ENCODE measurements around the gene BYSL.

BYSL gene, protein sequence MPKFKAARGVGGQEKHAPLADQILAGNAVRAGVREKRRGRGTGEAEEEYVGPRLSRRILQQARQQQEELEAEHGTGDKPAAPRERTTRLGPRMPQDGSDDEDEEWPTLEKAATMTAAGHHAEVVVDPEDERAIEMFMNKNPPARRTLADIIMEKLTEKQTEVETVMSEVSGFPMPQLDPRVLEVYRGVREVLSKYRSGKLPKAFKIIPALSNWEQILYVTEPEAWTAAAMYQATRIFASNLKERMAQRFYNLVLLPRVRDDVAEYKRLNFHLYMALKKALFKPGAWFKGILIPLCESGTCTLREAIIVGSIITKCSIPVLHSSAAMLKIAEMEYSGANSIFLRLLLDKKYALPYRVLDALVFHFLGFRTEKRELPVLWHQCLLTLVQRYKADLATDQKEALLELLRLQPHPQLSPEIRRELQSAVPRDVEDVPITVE

DNA sequence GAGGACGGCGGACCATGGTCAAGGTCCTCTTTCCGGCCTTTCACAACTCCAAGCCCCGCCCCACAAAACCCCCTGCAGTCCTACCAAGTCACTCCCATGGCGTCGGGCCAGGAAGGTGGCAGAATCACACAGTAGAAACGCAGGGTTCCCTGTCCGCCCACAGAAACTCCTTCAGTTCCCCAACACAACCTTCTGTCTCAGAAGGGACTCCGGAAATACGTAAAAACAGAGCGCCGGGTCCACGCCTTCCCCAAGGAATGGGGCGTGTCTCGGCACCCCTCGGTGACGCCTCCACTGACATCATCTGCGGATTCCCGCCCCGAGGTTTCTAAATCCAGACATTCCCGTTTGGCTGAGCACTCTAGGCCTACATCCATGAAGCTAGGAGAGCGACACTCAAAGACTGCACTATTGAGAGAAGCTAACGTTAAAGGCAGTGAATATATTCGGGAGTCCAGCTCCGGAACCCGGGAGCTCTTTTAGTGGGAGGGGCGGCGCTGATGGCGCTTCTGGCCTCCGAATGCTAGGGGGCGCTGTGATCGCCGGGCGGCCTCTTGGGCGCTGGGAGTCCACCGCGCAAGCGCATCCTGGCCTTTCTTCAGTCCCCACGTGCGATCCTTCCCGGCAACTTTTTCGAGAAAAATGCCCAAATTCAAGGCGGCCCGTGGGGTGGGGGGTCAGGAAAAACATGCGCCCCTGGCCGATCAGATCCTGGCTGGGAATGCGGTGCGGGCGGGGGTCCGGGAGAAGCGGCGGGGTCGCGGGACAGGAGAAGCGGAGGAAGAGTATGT, at the start of gene BYSL, which contains the start of gene MED20:
Gene BYSL (plus strand): TSS at position 579 of the 791 bp plus-strand sequence. CDS start 64 bp downstream, at position 643.
Gene MED20 (minus strand): TSS at position 219 of the 791 bp plus-strand sequence. CDS start 121 bp downstream, at position 98.
- Histone ChIP-seq H3K4me1 (peaks cover 50% of the 10 kb centered on the region), H3K27me3 (no peaks in the 10 kb centered on the region), H3K4me2 (peak within 1 kb of the TSS; percentile 98), H3K9ac (peak within 1 kb of the TSS; percentile 98), H3K4me3 (peak within 1 kb of the TSS; percentile 95), H3K9me3 (no peaks in the 10 kb centered on the region), H3K27ac (peak within 1 kb of the TSS; percentile 97), H3K36me3 (peaks cover 55% of the 10 kb centered on the region), H4K20me1 (peaks cover 55% of the 10 kb centered on the region)
- TF ChIP-seq Cebpa-rat (IDR thresholded peaks at IDR 0.05) = no peak

DNA sequence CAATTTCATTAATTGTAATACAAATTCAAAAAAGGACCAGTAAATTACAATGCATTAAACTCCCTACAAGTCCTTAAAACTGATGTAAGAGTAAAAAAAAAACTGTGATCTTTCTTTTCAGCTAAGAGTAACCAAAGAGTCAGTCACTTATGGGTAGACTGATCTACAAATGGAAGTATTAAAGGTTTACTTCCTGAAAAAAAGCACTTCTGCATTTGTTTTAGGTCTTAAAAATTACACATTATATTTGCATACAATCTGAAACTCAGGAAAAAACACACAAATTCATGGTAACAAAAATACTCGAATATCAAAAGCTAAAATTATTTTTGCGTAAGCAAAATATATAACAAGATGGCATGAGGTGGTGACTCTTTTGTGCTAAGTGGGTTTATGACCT, 49.6 kb upstream of the BYSL start:
- no peaks in the 10 kb centered on the region for H3K27me3 ChIP-seq
- peaks cover 26% of the 10 kb centered on the region for H4K20me1 ChIP-seq
- no peak overlapping the region for H3K9ac ChIP-seq
- no peak overlapping the region for H3K27ac ChIP-seq
- no peak overlapping the region for H3K4me2 ChIP-seq
- H3K36me3 ChIP-seq = peaks cover 77% of the 10 kb centered on the region
- H3K9me3 ChIP-seq = no peaks in the 10 kb centered on the region
- peaks cover 19% of the 10 kb centered on the region for H3K4me1 ChIP-seq
- no peak for TF ChIP-seq Cebpa-rat (IDR thresholded peaks at IDR 0.05)
- H3K4me3 ChIP-seq = no peak overlapping the region

DNA sequence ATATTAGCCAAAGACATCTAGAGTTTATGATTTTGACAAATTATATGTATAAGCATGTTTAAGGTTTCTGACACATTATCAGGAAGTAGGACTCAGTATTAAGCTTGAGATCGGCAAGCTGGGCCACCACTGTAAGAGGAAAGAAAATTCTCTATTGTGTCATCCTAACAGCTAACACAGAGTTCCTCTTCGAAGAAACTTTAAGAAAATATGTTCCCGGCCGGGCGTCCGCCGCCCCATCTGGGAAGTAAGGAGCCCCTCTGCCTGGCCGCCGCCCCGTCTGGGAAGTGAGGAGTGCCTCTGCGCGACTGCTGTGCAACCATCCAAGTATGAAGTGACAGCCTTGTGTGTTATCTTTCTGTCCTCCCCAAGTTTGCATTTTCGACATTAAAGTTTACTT, 49.2 kb upstream of the BYSL start:
- H3K4me1 ChIP-seq = peaks cover 19% of the 10 kb centered on the region
- H3K9me3 ChIP-seq = no peaks in the 10 kb centered on the region
- peaks cover 75% of the 10 kb centered on the region for H3K36me3 ChIP-seq
- no peak overlapping the region for H3K9ac ChIP-seq
- H3K27ac ChIP-seq = no peak overlapping the region
- no peak for TF ChIP-seq Cebpa-rat (IDR thresholded peaks at IDR 0.05)
- H3K27me3 ChIP-seq = no peaks in the 10 kb centered on the region
- no peak overlapping the region for H3K4me3 ChIP-seq
- H4K20me1 ChIP-seq = peaks cover 29% of the 10 kb centered on the region
- no peak overlapping the region for H3K4me2 ChIP-seq

DNA sequence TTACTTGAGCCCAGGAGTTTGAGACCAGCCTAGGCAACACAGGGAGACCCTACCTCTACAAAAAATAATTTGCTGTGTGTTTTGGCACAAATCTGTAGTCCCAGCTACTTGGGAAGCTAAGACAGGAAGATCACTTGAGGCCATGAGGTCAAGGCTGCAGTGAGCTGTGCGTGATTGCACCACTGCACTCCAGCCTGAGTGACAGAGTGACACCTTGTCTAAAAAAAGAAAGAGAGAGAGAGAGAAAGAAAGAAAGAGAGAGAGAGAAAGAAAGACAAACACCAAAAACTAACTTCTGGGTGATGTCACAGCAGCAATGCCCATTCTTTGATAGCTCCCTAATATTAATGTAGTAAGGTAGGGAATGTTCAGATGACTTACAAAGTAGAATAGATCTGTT, 46.6 kb upstream of the BYSL start:
- H3K36me3 ChIP-seq = peaks cover 61% of the 10 kb centered on the region
- no peak overlapping the region for H3K9ac ChIP-seq
- H3K9me3 ChIP-seq = no peaks in the 10 kb centered on the region
- no peak overlapping the region for H3K4me2 ChIP-seq
- H4K20me1 ChIP-seq = peaks cover 53% of the 10 kb centered on the region
- TF ChIP-seq Cebpa-rat (IDR thresholded peaks at IDR 0.05) = no peak
- no peak overlapping the region for H3K4me3 ChIP-seq
- no peak overlapping the region for H3K27ac ChIP-seq
- 0 out of 2 replicates have a peak, but pooled peaks cover 9% of the 10 kb centered on the region for H3K4me1 ChIP-seq
- H3K27me3 ChIP-seq = no peaks in the 10 kb centered on the region

DNA sequence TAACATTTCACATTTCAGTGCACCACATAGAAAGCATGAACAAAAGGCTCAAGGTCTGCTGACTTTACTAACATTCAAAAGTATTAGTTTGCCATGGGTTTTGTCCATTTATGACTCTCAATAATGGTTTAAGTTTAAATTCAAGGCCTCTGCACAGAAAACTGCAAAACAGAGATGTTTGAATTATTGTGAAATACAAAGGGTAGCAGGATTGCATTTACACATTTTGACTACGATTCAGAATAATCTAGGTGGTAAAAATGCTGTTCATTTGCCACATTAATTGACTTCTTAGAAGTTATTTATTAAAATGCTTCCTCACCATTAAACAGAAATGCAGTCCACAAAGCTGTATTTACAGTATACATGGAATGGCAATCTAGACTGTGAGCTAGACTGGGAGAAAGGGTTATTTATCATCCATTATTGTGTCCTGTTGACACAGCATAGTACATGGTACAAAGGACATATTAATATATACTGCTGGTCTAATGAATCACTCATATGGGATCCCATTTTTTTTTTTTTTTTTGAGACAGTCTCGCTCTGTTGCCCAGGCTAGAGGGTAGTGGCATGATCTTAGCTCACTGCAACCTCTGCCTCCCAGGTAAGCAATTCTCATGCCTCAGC, 44.1 kb upstream of the BYSL start:
- peaks cover 56% of the 10 kb centered on the region for H4K20me1 ChIP-seq
- no peak overlapping the region for H3K9ac ChIP-seq
- no peak overlapping the region for H3K4me3 ChIP-seq
- no peak overlapping the region for H3K27ac ChIP-seq
- no peak for TF ChIP-seq Cebpa-rat (IDR thresholded peaks at IDR 0.05)
- H3K9me3 ChIP-seq = no peaks in the 10 kb centered on the region
- 0 out of 2 replicates have a peak, but pooled peaks cover 8% of the 10 kb centered on the region for H3K4me1 ChIP-seq
- no peaks in the 10 kb centered on the region for H3K27me3 ChIP-seq
- peaks cover 46% of the 10 kb centered on the region for H3K36me3 ChIP-seq
- H3K4me2 ChIP-seq = no peak overlapping the region

DNA sequence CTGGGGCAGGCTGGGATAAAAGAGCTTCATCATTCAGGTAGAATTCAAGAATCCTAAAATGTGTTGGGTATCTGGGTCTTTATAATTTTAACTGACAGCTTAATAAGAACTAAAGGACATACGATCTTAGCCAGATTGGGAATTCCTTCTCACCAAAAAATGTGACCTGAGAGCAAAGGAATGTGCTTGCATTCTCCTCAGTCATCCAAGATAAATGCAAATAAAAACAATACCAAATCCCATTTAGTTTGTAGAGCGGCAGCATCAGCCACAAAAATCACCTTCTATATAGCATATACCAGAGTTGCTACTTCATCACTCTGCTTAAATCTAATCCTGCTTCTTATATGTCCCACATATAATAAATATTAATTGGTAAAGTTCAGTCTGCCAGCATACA, 43.1 kb upstream of the BYSL start:
- H3K9ac ChIP-seq = no peak overlapping the region
- no peak overlapping the region for H3K4me3 ChIP-seq
- no peak overlapping the region for H3K4me2 ChIP-seq
- H4K20me1 ChIP-seq = peaks cover 59% of the 10 kb centered on the region
- H3K9me3 ChIP-seq = no peaks in the 10 kb centered on the region
- no peaks in the 10 kb centered on the region for H3K27me3 ChIP-seq
- TF ChIP-seq Cebpa-rat (IDR thresholded peaks at IDR 0.05) = no peak
- H3K4me1 ChIP-seq = 0 out of 2 replicates have a peak, but pooled peaks cover 7% of the 10 kb centered on the region
- H3K27ac ChIP-seq = no peak overlapping the region
- peaks cover 44% of the 10 kb centered on the region for H3K36me3 ChIP-seq

DNA sequence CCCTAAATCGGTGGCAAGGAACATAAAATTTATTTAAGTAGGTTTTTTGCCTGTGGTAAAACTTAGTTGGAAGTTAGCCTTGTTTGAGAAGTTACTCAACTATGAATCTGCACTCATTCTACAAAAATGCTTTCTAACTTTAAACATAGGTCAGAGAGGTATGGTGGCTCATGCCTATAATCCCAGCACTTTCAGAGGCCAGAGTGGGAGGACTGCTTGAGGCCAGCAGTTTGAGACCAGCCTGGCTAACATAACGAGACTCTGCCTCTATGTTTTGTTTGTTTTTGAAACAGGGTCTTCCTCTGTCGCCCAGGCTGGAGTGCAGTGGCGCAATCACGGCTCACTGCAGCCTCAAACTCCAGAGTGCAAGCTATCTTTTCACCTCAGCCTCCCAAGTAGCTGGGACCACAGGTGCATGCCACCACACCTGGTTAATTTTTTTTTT, 42.3 kb upstream of the BYSL start:
- Histone ChIP-seq H3K9me3 (no peaks in the 10 kb centered on the region), H3K4me1 (0 out of 2 replicates have a peak, but pooled peaks cover 4% of the 10 kb centered on the region), H3K4me2 (no peak overlapping the region), H3K27me3 (no peaks in the 10 kb centered on the region), H3K9ac (no peak overlapping the region), H3K27ac (no peak overlapping the region), H4K20me1 (peaks cover 57% of the 10 kb centered on the region), H3K4me3 (no peak overlapping the region), H3K36me3 (peaks cover 47% of the 10 kb centered on the region)
- no peak for TF ChIP-seq Cebpa-rat (IDR thresholded peaks at IDR 0.05)

DNA sequence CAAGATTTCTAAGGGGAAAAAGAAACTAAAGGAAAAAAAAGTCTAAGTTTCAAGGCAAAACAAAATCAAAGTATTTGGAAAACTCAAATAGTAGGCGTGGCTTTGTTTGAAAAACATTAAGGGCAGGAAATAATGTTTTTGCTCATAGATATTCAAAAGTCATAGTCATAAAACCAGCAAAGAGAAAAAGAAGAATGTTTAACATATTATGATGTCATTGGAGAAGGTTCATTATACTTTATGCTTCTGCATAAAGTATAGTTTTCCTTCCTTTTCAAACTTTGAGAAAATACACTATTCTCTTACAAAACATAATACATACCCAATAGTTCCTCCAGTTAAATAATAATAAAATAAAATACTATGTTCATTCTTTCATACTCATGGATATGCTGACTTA, 39.8 kb upstream of the BYSL start:
- Histone ChIP-seq H3K9ac (no peak overlapping the region), H3K4me1 (no peaks in the 10 kb centered on the region), H3K9me3 (no peaks in the 10 kb centered on the region), H3K27me3 (no peaks in the 10 kb centered on the region), H3K4me3 (no peak overlapping the region), H4K20me1 (peaks cover 71% of the 10 kb centered on the region), H3K4me2 (no peak overlapping the region), H3K27ac (no peak overlapping the region), H3K36me3 (peaks cover 57% of the 10 kb centered on the region)
- TF ChIP-seq Cebpa-rat (IDR thresholded peaks at IDR 0.05) = no peak

DNA sequence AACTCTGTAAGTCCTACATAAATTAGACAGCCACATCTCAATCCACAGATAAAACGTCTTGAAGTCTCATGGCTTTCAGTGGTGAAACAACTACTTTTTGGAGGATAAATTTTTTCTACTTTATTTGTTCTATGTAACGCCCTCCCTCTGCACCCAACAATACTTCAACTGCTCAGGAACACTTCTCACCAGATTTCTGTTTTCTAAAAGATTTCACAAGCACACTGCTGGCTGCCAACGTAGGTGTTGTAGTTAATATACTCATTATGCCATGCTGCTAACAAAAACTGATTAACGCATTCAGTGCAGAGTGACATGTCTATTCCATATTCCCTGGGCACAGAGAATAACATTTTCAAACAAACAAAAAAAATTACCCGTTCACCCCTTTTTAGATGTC, 36.3 kb upstream of the BYSL start:
- Histone ChIP-seq H3K4me2 (no peak overlapping the region), H3K27ac (no peak overlapping the region), H3K36me3 (peaks cover 70% of the 10 kb centered on the region), H3K4me3 (no peak overlapping the region), H3K9ac (no peak overlapping the region), H3K9me3 (no peaks in the 10 kb centered on the region), H4K20me1 (peaks cover 58% of the 10 kb centered on the region), H3K4me1 (no peaks in the 10 kb centered on the region), H3K27me3 (no peaks in the 10 kb centered on the region)
- no peak for TF ChIP-seq Cebpa-rat (IDR thresholded peaks at IDR 0.05)
